Mammary epithelial cell (primary cell): ENCODE data around the gene OR13A1.

Experiments
- EZH2 ChIP-seq: IDR thresholded peaks from 2 replicates; pipeline ENCODE4 v1.6.1; 2012; ENCODE audit warnings: low read length, inconsistent platforms, borderline replicate concordance
- TF ChIP-seq, protein P1 (sequence below), 2 donors: IDR thresholded peaks in 1 of 2; conservative IDR thresholded peaks in 1 of 2; 2 replicates each; pipeline ENCODE4 v1.5.1; 2011 to 2012; ENCODE audit warnings: inconsistent platforms in 2 of 2, low read length in 2 of 2, mild to moderate bottlenecking in 2 of 2, control low read depth in 1 of 2, low read depth in 1 of 2; ENCODE audit not compliant: insufficient read depth in 1 of 2; ENCODE audit errors: extremely low read depth in 1 of 2

DNA sequence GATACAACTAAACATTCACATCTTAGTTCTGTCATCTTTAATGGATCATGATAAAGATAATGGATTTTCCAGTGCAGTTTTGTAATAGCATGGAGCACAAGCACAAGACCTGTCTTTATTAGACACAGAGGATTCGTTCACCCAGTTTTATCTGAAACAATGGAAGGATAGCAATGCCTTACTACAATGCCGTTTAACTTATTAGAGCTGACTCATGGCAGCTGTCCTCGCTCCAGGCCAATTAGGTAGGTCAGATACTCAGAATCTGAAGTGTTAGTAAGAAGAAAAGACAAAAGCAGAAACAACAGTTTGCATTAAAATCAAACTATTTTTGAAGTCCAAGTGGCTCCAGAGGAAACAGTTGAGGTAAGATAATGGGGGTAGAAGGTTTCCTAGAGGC, 12.8 kb downstream of the OR13A1 start:
- TF ChIP-seq, protein P1, sequence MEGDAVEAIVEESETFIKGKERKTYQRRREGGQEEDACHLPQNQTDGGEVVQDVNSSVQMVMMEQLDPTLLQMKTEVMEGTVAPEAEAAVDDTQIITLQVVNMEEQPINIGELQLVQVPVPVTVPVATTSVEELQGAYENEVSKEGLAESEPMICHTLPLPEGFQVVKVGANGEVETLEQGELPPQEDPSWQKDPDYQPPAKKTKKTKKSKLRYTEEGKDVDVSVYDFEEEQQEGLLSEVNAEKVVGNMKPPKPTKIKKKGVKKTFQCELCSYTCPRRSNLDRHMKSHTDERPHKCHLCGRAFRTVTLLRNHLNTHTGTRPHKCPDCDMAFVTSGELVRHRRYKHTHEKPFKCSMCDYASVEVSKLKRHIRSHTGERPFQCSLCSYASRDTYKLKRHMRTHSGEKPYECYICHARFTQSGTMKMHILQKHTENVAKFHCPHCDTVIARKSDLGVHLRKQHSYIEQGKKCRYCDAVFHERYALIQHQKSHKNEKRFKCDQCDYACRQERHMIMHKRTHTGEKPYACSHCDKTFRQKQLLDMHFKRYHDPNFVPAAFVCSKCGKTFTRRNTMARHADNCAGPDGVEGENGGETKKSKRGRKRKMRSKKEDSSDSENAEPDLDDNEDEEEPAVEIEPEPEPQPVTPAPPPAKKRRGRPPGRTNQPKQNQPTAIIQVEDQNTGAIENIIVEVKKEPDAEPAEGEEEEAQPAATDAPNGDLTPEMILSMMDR (conservative IDR thresholded peaks at IDR 0.05 in 1 of 2, IDR thresholded peaks at IDR 0.05 in 1 of 2; ENCODE audit: extremely low read depth in 1 of 2, insufficient read depth in 1 of 2, low read depth in 1 of 2, low read length in 2 of 2): no peak
- TF ChIP-seq EZH2: no peak
